Upper lobe of left lung (tissue), 6 donors: ENCODE measurements around the gene RNASEH2B. TPM values are rescaled to one million over a fixed set of nuclear protein-coding genes. Genes with fewer than 3 reads are reported as not detected.
A peak's percentile ranks its signal among the peaks of the same experiment; 100 is the strongest.

Experiments used
- ATAC-seq, 2 donors: fragments of 200-7000 bp; cut with Tn5 transposase; one replicate each; pipeline ENCODE4 v1.9.1; 2022; ENCODE audit warnings: mild to moderate bottlenecking in 2 of 2, moderate library complexity in 2 of 2; ENCODE audit not compliant: low FRiP score in 2 of 2
- DNase-seq, 2 donors: peaks; one replicate each; pipeline ENCODE4 v3.0.0-alpha.2; 2019 to 2020
- H3K27ac ChIP-seq, 4 donors: fragments of 200-600 bp; sonication (generic); one replicate each; pipeline ENCODE4 v1.5.1; 2016 to 2019
- H3K27me3 ChIP-seq, 4 donors: fragments of 200-600 bp; sonication (generic); one replicate each; pipeline ENCODE4 v1.5.1; 2017 to 2019
- H3K36me3 ChIP-seq, 4 donors: fragments of 200-600 bp; sonication (generic); one replicate each; pipeline ENCODE4 v1.5.1; 2016 to 2019
- H3K4me1 ChIP-seq, 4 donors: fragments of 200-600 bp; sonication (generic); one replicate each; pipeline ENCODE4 v1.5.1; 2018 to 2019
- H3K4me3 ChIP-seq, 4 donors: fragments of 200-600 bp; sonication (generic); one replicate each; pipeline ENCODE4 v1.5.1; 2017 to 2019; ENCODE audit warnings: mild to moderate bottlenecking in 2 of 4, moderate library complexity in 1 of 4
- H3K9me3 ChIP-seq, 4 donors: fragments of 200-600 bp; sonication (generic); one replicate each; pipeline ENCODE4 v1.5.1; 2018 to 2019
- EP300 ChIP-seq, 4 donors: sonication (generic); formaldehyde crosslinking; IDR thresholded peaks; one replicate each; pipeline ENCODE4 v1.5.1; 2017; ENCODE audit warnings: antibody characterized with exemption in 4 of 4, control low read depth in 2 of 4
- POLR2A ChIP-seq, 4 donors: fragments of 450-650 bp; IDR thresholded peaks; one replicate each; pipeline ENCODE4 v1.5.1; 2016 to 2017; ENCODE audit warnings: antibody characterized with exemption in 4 of 4, mild to moderate bottlenecking in 2 of 4
- POLR2AphosphoS5 ChIP-seq, 2 donors: sonication (generic); formaldehyde crosslinking; IDR thresholded peaks; one replicate each; pipeline ENCODE4 v1.5.1; 2017; ENCODE audit warnings: antibody characterized with exemption in 2 of 2
- WGBS, 2 donors: methylation state at CpG; one replicate each; pipeline ENCODE4 v1.1.5; 2017 to 2018; 5-methylcytosine and 5-hydroxymethylcytosine counted together
- total RNA-seq, 6 donors: library from RNA; depleted of rRNA in 4 of 6; stranded (reverse); fragments of >200 nt in 4 of 6; gene quantifications; one replicate each; pipeline versions ENCODE4 v1.1.0 to v1.2.1, GENCODE V29; 2016 to 2021
- TF ChIP-seq, protein P1 (sequence below), 6 experiments: fragments of 450-650 bp in 4 of 6; fragments of 200-600 bp in 2 of 6; sonication (generic) in 2 of 6; IDR thresholded peaks; one replicate each; pipeline ENCODE4 v1.5.1; 2016 to 2019; ENCODE audit warnings: antibody characterized with exemption in 6 of 6
- donor health status: DM: no; HTN: no; CAD: no; lungs with moderate emphysema.
- donor health status: DM: no; HTN: yes; CAD: no; lungs with severe emphysema.

The RNASEH2B gene, protein sequence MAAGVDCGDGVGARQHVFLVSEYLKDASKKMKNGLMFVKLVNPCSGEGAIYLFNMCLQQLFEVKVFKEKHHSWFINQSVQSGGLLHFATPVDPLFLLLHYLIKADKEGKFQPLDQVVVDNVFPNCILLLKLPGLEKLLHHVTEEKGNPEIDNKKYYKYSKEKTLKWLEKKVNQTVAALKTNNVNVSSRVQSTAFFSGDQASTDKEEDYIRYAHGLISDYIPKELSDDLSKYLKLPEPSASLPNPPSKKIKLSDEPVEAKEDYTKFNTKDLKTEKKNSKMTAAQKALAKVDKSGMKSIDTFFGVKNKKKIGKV
- 10 to 100 TPM; 22.1 to 60.5 (median 38.8) TPM for total RNA-seq

DNA sequence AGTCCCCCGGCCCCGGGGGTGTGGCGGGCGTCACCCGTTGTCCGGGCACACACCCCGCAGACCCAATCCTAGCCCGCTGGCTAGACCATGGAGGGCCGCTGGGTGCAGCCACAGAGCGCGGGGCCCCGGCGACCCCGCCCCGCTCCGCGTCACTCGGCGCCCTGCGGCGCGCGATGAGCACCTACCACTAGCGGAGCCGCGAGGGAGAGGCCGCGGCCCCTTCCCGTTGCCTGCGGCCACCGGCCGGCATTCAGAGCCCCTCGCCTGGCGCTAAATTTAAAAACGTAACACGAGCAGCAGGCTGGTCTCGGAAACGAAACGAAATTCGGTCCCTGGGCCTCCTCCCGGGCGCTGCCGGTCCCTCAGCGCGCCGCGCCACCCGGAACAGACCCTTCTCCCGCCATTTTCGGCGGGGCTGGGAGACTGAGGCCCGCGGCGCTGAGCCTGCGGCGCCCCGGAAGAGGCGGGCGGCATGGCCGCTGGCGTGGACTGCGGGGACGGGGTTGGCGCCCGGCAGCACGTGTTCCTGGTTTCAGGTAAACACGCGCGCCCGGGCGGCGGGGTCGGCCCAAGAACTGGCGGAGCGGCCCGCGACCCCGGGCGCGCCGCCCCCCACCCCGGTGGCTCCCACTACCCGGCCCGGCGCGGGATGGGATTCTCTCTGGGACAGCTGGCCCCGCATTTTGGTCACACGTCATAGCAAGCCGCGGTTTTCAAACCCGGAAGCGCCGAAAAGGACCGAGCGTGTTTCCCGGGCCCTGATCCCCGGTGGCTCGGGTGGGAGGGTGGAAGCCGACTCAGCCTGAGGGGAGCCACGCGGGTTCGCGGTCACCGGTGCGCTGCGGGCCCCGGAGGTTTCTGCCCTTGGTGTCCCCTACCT is at the start of gene RNASEH2B:
RNASEH2B (plus strand) TSS at position 187 of the 880 bp plus-strand sequence; CDS start at position 473, 286 bp downstream.
- 0% methylated on average over 12 to 70 of the region's 107 CpGs for WGBS, 2 donors
- Histone ChIP-seq H3K9me3 (no peaks in the 10 kb centered on the region), H3K4me1 (peaks cover 14 to 32% (median 21%) of the 10 kb centered on the region in 4 donors), H3K27me3 (no peaks in the 10 kb centered on the region), H3K36me3 (no peaks in the 10 kb centered on the region), H3K4me3 (peak within 1 kb of the TSS; percentile 58 to 87 (median 82)), H3K27ac (peak within 1 kb of the TSS; percentile 91 to 96 (median 94))
- TF ChIP-seq POLR2AphosphoS5 (IDR thresholded peaks at IDR 0.05) (peak; percentile 51 to 59), EP300 (IDR thresholded peaks at IDR 0.05) (no peak), POLR2A (IDR thresholded peaks at IDR 0.05) (peak in 3 of 4 donors; percentile 34 to 82 (median 80))
- TF ChIP-seq, protein P1, sequence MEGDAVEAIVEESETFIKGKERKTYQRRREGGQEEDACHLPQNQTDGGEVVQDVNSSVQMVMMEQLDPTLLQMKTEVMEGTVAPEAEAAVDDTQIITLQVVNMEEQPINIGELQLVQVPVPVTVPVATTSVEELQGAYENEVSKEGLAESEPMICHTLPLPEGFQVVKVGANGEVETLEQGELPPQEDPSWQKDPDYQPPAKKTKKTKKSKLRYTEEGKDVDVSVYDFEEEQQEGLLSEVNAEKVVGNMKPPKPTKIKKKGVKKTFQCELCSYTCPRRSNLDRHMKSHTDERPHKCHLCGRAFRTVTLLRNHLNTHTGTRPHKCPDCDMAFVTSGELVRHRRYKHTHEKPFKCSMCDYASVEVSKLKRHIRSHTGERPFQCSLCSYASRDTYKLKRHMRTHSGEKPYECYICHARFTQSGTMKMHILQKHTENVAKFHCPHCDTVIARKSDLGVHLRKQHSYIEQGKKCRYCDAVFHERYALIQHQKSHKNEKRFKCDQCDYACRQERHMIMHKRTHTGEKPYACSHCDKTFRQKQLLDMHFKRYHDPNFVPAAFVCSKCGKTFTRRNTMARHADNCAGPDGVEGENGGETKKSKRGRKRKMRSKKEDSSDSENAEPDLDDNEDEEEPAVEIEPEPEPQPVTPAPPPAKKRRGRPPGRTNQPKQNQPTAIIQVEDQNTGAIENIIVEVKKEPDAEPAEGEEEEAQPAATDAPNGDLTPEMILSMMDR (IDR thresholded peaks at IDR 0.05), result peak in 4 of 6 experiments; percentile 12 to 30 (median 17)
- peak; percentile 89 to 95 for ATAC-seq
- DNase-seq, result peak; percentile 77 to 96

DNA sequence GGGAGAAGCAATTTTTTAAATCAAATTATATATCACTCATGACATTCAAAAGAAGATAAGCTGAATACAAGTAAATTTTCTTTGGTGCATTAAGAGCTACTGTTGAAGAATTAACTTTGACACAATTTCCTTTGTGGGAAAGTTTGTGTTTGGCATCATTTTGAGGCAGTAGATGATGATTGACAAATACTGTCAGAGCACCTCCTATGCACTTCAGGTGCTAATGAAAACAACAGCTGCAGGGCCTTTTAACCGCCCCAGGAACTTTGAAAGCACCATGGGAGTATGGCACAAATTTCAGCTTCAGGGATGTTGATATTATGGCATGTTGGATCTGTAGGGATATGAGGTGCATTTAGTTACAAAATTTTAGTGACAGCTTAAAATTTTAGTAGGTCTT is 45.1 kb upstream of the RNASEH2B start:
- 95 to 96% methylated on average over 1 of the region's 1 CpG for WGBS, 2 donors
- Histone ChIP-seq H3K36me3 (no peaks in the 10 kb centered on the region), H3K27ac (no peak overlapping the region), H3K4me1 (no peaks in the 10 kb centered on the region), H3K9me3 (no peaks in the 10 kb centered on the region), H3K4me3 (no peak overlapping the region), H3K27me3 (no peaks in the 10 kb centered on the region)
- ATAC-seq (no peak), DNase-seq (no peak)
- TF ChIP-seq EP300 (IDR thresholded peaks at IDR 0.05) (no peak), POLR2A (IDR thresholded peaks at IDR 0.05) (no peak)

DNA sequence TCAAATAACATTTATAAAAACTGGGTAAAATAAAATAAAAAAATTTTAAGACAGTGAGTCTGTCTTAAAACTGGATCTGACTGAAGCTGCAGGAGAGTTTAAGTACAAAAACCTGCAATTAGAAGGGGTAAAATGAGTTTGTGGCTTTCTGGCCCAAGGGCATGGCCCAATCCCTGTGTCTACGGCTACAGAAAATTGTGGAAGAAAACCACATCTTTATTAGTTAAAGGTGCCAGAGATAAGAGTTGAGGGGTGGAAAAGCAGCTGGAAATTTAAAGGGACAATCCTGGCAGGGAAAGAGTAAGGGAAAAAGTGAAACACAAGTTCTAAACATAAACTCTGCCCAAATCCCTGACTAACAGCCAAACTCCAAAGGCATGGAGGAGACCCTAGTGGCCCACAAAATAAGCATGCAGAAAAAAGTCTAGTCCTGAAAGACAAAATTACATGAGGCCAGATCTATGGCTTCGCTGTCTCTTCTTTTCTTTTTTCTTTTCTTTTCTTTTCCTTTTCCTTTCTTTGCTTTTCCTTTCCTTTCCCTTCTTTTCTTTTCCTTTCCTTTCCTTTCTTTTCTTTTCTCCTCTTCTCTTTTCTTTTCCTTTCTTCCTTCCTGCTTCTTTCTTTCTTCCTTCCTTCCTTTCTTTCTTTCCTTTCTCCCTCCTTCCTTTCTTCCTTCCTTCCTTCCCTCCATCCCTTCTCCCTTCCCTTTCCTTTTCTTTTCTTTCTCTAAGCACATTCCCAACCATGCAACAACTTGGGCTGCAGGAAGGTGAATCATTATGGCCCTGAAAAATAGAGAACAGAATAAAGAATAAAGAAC is 42.6 kb upstream of the RNASEH2B start:
- H3K27me3 ChIP-seq, result no peaks in the 10 kb centered on the region
- TF ChIP-seq, protein P1 (IDR thresholded peaks at IDR 0.05), result no peak
- TF ChIP-seq POLR2A (IDR thresholded peaks at IDR 0.05), result no peak
- H3K9me3 ChIP-seq, result no peaks in the 10 kb centered on the region
- ATAC-seq (no peak), DNase-seq (no peak)
- 81 to 86% methylated on average over 2 of the region's 2 CpGs for WGBS, 2 donors
- no peak overlapping the region for H3K27ac ChIP-seq
- H3K36me3 ChIP-seq, result no peaks in the 10 kb centered on the region
- no peaks in the 10 kb centered on the region for H3K4me1 ChIP-seq
- no peak overlapping the region for H3K4me3 ChIP-seq

DNA sequence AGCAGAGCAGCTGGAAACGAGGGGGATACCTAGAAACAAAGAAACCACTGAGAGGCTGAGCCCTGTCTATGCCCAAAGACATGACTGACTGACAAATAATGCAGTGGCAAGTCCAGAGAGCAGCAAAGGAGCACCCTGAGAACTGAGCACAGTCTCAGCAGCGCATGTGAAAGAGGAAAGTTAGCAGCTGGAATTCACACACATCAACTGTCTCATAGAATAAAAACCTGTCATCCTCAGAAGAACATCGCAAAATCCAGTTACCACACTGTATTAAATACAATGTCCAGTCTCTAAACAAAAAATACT is 42.0 kb upstream of the RNASEH2B start:
- WGBS, 2 donors, result 65 to 66% methylated on average over 3 of the region's 3 CpGs
- no peaks in the 10 kb centered on the region for H3K27me3 ChIP-seq
- H3K4me1 ChIP-seq, result no peaks in the 10 kb centered on the region
- no peak overlapping the region for H3K4me3 ChIP-seq
- DNase-seq (no peak), ATAC-seq (no peak)
- no peak overlapping the region for H3K27ac ChIP-seq
- H3K9me3 ChIP-seq, result no peaks in the 10 kb centered on the region
- H3K36me3 ChIP-seq, result no peaks in the 10 kb centered on the region
- TF ChIP-seq POLR2AphosphoS5 (IDR thresholded peaks at IDR 0.05) (no peak), EP300 (IDR thresholded peaks at IDR 0.05) (no peak), POLR2A (IDR thresholded peaks at IDR 0.05) (no peak)
- TF ChIP-seq, protein P1 (IDR thresholded peaks at IDR 0.05), result no peak

DNA sequence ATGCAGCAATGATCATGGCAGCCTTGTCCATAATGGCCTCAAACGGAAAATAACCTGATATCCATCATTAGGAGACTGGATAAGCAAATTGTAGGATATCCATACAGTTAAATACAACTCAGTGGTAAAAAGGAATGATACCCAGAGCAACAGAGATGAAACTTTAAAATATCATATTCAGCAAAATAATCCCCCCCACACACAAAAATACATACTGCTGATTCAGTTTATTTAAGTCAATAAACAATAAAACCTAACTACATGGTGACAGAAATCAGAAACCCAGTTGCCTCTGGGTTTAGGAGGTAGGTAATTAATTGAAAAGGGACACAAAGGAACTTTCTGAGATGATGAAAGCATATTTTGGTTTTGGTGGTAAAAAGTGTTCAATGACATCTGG is 38.2 kb upstream of the RNASEH2B start:
- no peaks in the 10 kb centered on the region for H3K36me3 ChIP-seq
- H3K4me1 ChIP-seq, result no peaks in the 10 kb centered on the region
- TF ChIP-seq EP300 (IDR thresholded peaks at IDR 0.05), result no peak
- no peak for TF ChIP-seq POLR2A (IDR thresholded peaks at IDR 0.05)
- TF ChIP-seq POLR2AphosphoS5 (IDR thresholded peaks at IDR 0.05), result no peak
- TF ChIP-seq, protein P1 (IDR thresholded peaks at IDR 0.05), result no peak
- no peaks in the 10 kb centered on the region for H3K27me3 ChIP-seq
- no peak for DNase-seq
- WGBS, 2 donors, result 97% methylated on average over 1 of the region's 1 CpG
- no peaks in the 10 kb centered on the region for H3K9me3 ChIP-seq
- H3K27ac ChIP-seq, result no peak overlapping the region
- no peak for ATAC-seq
- no peak overlapping the region for H3K4me3 ChIP-seq
